Heart left ventricle (tissue), 16 donors: ENCODE measurements around the gene KCNQ2. TPM values are rescaled to one million over a fixed set of nuclear protein-coding genes. Genes with fewer than 3 reads are reported as not detected.

ENCODE experiments used
- ATAC-seq, 4 donors: fragments of 200-7000 bp; cut with Tn5 transposase; one replicate each; pipeline ENCODE4 v1.9.1; 2020 to 2022; ENCODE audit warnings: moderate library complexity in 4 of 4, mild to moderate bottlenecking in 3 of 4, moderate number of reproducible peaks in 1 of 4
- DNase-seq, 5 donors: peaks; one replicate each; pipeline ENCODE4 v3.0.0-alpha.2; 2020
- H3K27ac ChIP-seq, 12 donors: fragments of 200-600 bp; sonication (generic) in 4 of 12; one replicate each; pipeline versions ENCODE4 v1.5.0 to v1.8.0; 2016 to 2022; ENCODE audit warnings: mild to moderate bottlenecking in 2 of 12
- H3K27me3 ChIP-seq, 9 donors: fragments of 200-600 bp; sonication (generic) in 2 of 9; one replicate each; pipeline versions ENCODE4 v1.5.1 to v1.8.0; 2016 to 2022; ENCODE audit warnings: mild to moderate bottlenecking in 3 of 9
- H3K36me3 ChIP-seq, 9 donors: fragments of 200-600 bp; sonication (generic) in 2 of 9; one replicate each; pipeline versions ENCODE4 v1.5.0 to v1.8.0; 2018 to 2022; ENCODE audit warnings: mild to moderate bottlenecking in 2 of 9
- H3K4me1 ChIP-seq, 12 donors: fragments of 200-600 bp; sonication (generic) in 4 of 12; one replicate each; pipeline versions ENCODE4 v1.5.0 to v1.8.0; 2016 to 2022; ENCODE audit warnings: mild to moderate bottlenecking in 3 of 12
- H3K4me3 ChIP-seq, 12 donors: fragments of 200-600 bp; sonication (generic) in 4 of 12; one replicate each; pipeline versions ENCODE4 v1.5.0 to v1.8.0; 2017 to 2022; ENCODE audit warnings: mild to moderate bottlenecking in 9 of 12, moderate library complexity in 4 of 12
- H3K9me3 ChIP-seq, 12 donors: fragments of 200-600 bp; sonication (generic) in 4 of 12; one replicate each; pipeline versions ENCODE4 v1.5.0 to v1.8.0; 2016 to 2022; ENCODE audit warnings: mild to moderate bottlenecking in 1 of 12
- POLR2A ChIP-seq, 2 donors: fragments of 450-650 bp; IDR thresholded peaks; one replicate each; pipeline ENCODE4 v1.6.1; 2017; ENCODE audit warnings: antibody characterized with exemption in 2 of 2, mild to moderate bottlenecking in 2 of 2, moderate library complexity in 2 of 2
- WGBS, 4 donors: extraction: QIAGEN DNeasy Blood & Tissue Kit in 2 of 4; methylation state at CpG; one replicate each; pipeline versions ENCODE4 v1.1.5 to v1.1.7; 2013 to 2018; 5-methylcytosine and 5-hydroxymethylcytosine counted together
- intact Hi-C, 10 donors: fragments of 100-400 bp; cut with DNase I; formaldehyde crosslinking; loops; one replicate each; pipeline versions ENCODE4 v1.11.1 to v1.14.2; 2022
- polyA plus RNA-seq, 2 donors: library from polyadenylated mRNA; stranded (reverse); fragments of 200-250 nt; gene quantifications; one replicate each; pipeline ENCODE4 v1.2.3, GENCODE V29; 2013
- total RNA-seq, 9 donors: library from RNA; depleted of rRNA in 2 of 9; stranded (reverse); fragments of >200 nt in 2 of 9; fragmentation: NEBNext Ultra II Directional in 3 of 9; extraction: Animal tissue kit (Norgen Biotek cat#: 25700) in 3 of 9; gene quantifications; one replicate each; pipeline versions ENCODE4 v1.1.0 to v1.2.4, GENCODE V29; 2016 to 2023
- TF ChIP-seq, protein P1 (sequence below), 12 donors: fragments of 200-600 bp; sonication (generic) in 4 of 12; IDR thresholded peaks; one replicate each; pipeline versions ENCODE4 v1.5.0 to v1.8.0; 2018 to 2022; ENCODE audit warnings: antibody characterized with exemption in 12 of 12, mild to moderate bottlenecking in 5 of 12
- donor health status: ischemic (EF 13 %, LVEDD 7.1; RV severe dilation, severe dysfunction).
- donor health status: healthy with polysubstance abuse.
- donor health status: DM: no; HTN: yes; CAD: no.
- donor health status: DM: no; HTN: no; CAD: no.
- donor health status: ischemic (EF 25% LVEDD 6.9; RV normal size, moderate dysfunction).
- donor health status: ischemic (EF 25% LVEDD 5.7; RV mildly dilated, moderate dysfunction).
- donor health status: healthy.
- donor health status: DM: yes; HTN: yes; CAD: no.
- donor health status: ischemic (EF 35%, LVEDD 5.7; RV mildly dilated, moderate dysfunction).
- donor health status: nonischemic (EF 11% LVEDD 7.7; RV severe dilation, severe dysfunction).
- donor health status: DM: yes; HTN: yes; CAD: no.
- donor health status: PGD.
- donor health status: ischemic (EF 29% LVEDD 5.4; RV normal size, mild dysfunction).
- donor health status: nonischemic (EF 23%, LVEDD 6.1; RV moderate dilation, normal function).

Gene KCNQ2
- total and polyA plus RNA-seq, 11 donors = 0.06 to 2.6 (median 0.65) TPM; not detected in 7

DNA sequence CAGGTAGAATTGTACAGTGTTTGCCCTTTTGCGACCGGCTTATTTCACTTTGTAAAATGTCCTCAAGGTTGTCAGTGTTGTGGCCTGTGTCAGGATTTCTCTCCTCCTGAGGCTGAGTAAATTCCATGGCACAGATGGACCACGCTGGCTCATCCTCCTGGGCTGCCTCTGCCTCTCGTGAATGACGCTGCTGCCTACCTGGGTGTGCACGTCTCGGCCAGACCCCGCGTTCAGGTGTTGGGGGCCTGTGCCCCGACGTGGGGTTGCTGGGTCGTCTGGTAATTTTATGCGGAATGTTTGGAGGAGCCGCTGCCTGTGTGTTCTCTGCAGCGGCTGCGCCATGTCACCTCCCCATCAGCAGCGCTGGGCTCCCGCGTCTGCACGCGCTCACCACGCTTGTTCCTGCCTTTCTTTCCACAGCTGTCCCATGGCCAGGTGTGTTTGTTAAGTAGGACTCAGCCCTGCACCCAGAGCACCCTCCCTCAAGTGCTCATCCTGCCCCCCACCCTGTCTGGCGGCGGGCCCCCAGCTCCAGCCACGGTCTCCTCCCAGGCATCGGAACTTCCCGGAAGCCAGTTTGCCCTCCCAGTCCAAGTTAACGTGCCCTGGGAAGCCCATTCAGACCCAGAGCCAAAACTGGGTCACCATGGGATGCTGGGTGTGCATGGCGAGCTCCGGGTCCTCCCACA, 75.2 kb downstream of the KCNQ2 start:
- ATAC-seq (no peak), DNase-seq (no peak)
- intact Hi-C loops = no loop called here
- H3K4me3 ChIP-seq = no peak overlapping the region
- peaks cover 0 to 28% (median 5%) of the 10 kb centered on the region in 9 donors for H3K27me3 ChIP-seq
- TF ChIP-seq POLR2A (IDR thresholded peaks at IDR 0.05) = no peak
- TF ChIP-seq, protein P1, sequence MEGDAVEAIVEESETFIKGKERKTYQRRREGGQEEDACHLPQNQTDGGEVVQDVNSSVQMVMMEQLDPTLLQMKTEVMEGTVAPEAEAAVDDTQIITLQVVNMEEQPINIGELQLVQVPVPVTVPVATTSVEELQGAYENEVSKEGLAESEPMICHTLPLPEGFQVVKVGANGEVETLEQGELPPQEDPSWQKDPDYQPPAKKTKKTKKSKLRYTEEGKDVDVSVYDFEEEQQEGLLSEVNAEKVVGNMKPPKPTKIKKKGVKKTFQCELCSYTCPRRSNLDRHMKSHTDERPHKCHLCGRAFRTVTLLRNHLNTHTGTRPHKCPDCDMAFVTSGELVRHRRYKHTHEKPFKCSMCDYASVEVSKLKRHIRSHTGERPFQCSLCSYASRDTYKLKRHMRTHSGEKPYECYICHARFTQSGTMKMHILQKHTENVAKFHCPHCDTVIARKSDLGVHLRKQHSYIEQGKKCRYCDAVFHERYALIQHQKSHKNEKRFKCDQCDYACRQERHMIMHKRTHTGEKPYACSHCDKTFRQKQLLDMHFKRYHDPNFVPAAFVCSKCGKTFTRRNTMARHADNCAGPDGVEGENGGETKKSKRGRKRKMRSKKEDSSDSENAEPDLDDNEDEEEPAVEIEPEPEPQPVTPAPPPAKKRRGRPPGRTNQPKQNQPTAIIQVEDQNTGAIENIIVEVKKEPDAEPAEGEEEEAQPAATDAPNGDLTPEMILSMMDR (IDR thresholded peaks at IDR 0.05) = no peak
- no peaks in the 10 kb centered on the region for H3K4me1 ChIP-seq
- H3K27ac ChIP-seq = no peak overlapping the region
- H3K9me3 ChIP-seq = no peaks in the 10 kb centered on the region
- no peaks in the 10 kb centered on the region for H3K36me3 ChIP-seq
- 83 to 88% (median 85%) methylated on average over 23 to 30 of the region's 30 CpGs for WGBS, 4 donors

DNA sequence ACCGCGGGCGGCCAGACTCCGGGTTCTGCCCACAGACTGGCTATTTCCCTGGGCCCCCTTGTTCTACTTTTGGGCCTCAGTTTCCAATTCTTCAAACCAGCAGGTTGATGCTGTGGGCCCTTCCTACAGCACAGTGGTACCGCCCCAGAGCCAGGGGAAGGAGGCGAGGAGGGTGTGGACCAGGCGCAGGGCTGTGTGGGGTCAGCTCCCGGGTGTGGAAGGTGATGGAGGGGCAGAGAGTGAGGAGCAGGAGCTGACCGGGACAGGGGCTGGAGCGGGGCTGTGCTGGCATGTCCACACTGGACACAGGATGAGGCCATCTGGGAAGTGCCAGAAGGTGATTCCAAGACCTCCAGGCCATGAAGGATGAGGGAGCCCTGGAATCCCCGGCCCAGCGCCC, 76.2 kb downstream of the KCNQ2 start:
- no peak overlapping the region for H3K4me3 ChIP-seq
- TF ChIP-seq, protein P1 (IDR thresholded peaks at IDR 0.05) = no peak
- no peak for TF ChIP-seq POLR2A (IDR thresholded peaks at IDR 0.05)
- H3K36me3 ChIP-seq = no peaks in the 10 kb centered on the region
- peaks cover 0 to 2% (median 0%) of the 10 kb centered on the region in 12 donors for H3K9me3 ChIP-seq
- H3K27me3 ChIP-seq = peaks cover 0 to 28% (median 5%) of the 10 kb centered on the region in 9 donors
- no peak for DNase-seq
- ATAC-seq = no peak
- H3K4me1 ChIP-seq = no peaks in the 10 kb centered on the region
- H3K27ac ChIP-seq = no peak overlapping the region
- 78 to 91% (median 86%) methylated on average over 9 to 12 of the region's 12 CpGs for WGBS, 4 donors
- intact Hi-C loops = no loop called here

DNA sequence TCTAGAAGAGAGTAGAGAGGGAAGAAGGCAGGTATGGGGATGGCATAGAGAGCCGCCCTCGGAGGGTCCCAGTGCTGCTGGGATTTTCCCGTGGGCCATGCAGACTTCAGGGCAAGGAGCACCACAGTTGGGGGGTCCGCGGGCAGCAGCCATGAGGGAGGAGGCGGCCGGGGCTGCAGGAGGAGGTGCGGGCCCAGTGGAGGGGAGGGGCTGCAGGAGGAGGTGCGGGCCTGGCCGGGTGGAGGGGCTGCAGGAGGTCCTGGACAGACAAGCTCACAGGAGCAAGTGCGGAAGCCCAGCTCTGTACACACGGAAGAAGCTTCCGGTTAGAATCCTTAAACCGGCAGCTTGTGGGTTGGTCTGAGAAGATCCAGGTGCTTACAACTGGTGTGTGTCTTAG, 76.7 kb downstream of the KCNQ2 start:
- no peaks in the 10 kb centered on the region for H3K36me3 ChIP-seq
- H3K27ac ChIP-seq = no peak overlapping the region
- no peak for TF ChIP-seq POLR2A (IDR thresholded peaks at IDR 0.05)
- TF ChIP-seq, protein P1 (IDR thresholded peaks at IDR 0.05) = no peak
- intact Hi-C loops = no loop called here
- no peak overlapping the region for H3K4me3 ChIP-seq
- peaks cover 0 to 7% (median 0%) of the 10 kb centered on the region in 12 donors for H3K9me3 ChIP-seq
- no peaks in the 10 kb centered on the region for H3K4me1 ChIP-seq
- WGBS, 4 donors = 71 to 75% (median 72%) methylated on average over 12 to 14 of the region's 14 CpGs
- DNase-seq = peak in 1 of 5 donors; percentile 25
- ATAC-seq = no peak
- H3K27me3 ChIP-seq = peaks cover 0 to 28% (median 5%) of the 10 kb centered on the region in 9 donors

DNA sequence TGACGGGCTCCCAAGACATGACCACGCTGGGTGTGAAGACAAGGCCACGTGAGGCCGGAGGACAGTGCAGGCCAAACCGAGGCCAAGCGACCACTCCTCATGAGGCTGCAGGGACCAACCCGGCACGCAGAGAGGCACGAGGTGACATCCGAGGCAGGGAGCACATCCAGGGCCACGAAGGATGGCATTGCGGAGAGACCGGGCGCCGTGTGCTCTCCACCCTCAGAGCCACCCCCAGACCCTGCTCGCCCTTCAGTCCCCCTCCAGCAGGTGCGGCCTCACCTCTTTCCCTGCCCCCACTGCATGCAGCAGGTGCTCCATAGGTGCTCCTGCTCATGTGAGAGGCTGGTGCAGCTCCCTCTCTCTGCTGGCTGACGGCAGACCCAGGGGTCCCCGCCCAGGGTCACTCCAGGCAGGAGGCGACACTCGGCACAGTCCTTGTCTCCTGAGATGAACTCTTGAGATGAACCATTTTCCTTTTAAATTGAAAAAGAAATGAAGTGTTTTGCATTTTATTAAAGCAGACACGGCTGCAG, 77.5 kb downstream of the KCNQ2 start:
- peaks cover 0 to 28% (median 5%) of the 10 kb centered on the region in 9 donors for H3K27me3 ChIP-seq
- no peak for ATAC-seq

More for the DNA sequence above, 77.5 kb downstream of the KCNQ2 start:
- H3K36me3 ChIP-seq = no peaks in the 10 kb centered on the region
- H3K27ac ChIP-seq = no peak overlapping the region
- no peak for TF ChIP-seq POLR2A (IDR thresholded peaks at IDR 0.05)
- TF ChIP-seq, protein P1 (IDR thresholded peaks at IDR 0.05) = no peak
- no peak for DNase-seq
- no peaks in the 10 kb centered on the region for H3K4me1 ChIP-seq
- H3K9me3 ChIP-seq = peaks cover 0 to 14% (median 0%) of the 10 kb centered on the region in 12 donors
- no peak overlapping the region for H3K4me3 ChIP-seq
- intact Hi-C loops = no loop called here
- 74 to 77% (median 75%) methylated on average over 22 of the region's 22 CpGs for WGBS, 4 donors
